Vagina (tissue), 2 donors: ENCODE measurements around the gene SMCO1.

Experiments
- POLR2A ChIP-seq, 2 donors: fragments of 450-650 bp; IDR thresholded peaks; one replicate each; pipeline ENCODE4 v1.6.1; 2017; ENCODE audit warnings: antibody characterized with exemption in 2 of 2, mild to moderate bottlenecking in 2 of 2, moderate library complexity in 2 of 2
- TF ChIP-seq, protein P1 (sequence below), 3 experiments: fragments of 450-650 bp in 2 of 3; fragments of 200-600 bp in 1 of 3; sonication (generic) in 1 of 3; IDR thresholded peaks; one replicate each; pipeline ENCODE4 v1.5.1; 2017 to 2019; ENCODE audit warnings: antibody characterized with exemption in 3 of 3, mild to moderate bottlenecking in 2 of 3, moderate library complexity in 2 of 3

DNA sequence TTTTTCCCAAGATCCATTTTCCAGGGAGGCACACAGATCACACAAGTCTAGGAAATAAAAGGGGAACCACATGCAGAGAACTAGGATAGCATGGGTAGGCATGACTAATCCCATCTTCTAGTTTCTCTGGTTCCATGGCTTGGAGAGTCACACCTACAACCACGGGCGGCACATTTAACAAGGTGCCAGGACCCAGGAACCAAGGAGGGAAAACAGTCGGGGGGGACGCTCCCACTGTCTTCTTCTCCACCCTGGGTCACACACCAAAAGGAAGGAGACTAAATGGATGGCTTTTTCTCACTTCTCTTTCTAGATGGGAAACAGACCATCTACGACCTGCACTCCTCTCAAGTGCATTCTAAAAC, 4.6 kb upstream of the SMCO1 start:
- no peak for TF ChIP-seq POLR2A (IDR thresholded peaks at IDR 0.05)
- TF ChIP-seq, protein P1, sequence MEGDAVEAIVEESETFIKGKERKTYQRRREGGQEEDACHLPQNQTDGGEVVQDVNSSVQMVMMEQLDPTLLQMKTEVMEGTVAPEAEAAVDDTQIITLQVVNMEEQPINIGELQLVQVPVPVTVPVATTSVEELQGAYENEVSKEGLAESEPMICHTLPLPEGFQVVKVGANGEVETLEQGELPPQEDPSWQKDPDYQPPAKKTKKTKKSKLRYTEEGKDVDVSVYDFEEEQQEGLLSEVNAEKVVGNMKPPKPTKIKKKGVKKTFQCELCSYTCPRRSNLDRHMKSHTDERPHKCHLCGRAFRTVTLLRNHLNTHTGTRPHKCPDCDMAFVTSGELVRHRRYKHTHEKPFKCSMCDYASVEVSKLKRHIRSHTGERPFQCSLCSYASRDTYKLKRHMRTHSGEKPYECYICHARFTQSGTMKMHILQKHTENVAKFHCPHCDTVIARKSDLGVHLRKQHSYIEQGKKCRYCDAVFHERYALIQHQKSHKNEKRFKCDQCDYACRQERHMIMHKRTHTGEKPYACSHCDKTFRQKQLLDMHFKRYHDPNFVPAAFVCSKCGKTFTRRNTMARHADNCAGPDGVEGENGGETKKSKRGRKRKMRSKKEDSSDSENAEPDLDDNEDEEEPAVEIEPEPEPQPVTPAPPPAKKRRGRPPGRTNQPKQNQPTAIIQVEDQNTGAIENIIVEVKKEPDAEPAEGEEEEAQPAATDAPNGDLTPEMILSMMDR (IDR thresholded peaks at IDR 0.05) = no peak
